ENCODE data around the gene PSMB10.

Gene PSMB10

DNA sequence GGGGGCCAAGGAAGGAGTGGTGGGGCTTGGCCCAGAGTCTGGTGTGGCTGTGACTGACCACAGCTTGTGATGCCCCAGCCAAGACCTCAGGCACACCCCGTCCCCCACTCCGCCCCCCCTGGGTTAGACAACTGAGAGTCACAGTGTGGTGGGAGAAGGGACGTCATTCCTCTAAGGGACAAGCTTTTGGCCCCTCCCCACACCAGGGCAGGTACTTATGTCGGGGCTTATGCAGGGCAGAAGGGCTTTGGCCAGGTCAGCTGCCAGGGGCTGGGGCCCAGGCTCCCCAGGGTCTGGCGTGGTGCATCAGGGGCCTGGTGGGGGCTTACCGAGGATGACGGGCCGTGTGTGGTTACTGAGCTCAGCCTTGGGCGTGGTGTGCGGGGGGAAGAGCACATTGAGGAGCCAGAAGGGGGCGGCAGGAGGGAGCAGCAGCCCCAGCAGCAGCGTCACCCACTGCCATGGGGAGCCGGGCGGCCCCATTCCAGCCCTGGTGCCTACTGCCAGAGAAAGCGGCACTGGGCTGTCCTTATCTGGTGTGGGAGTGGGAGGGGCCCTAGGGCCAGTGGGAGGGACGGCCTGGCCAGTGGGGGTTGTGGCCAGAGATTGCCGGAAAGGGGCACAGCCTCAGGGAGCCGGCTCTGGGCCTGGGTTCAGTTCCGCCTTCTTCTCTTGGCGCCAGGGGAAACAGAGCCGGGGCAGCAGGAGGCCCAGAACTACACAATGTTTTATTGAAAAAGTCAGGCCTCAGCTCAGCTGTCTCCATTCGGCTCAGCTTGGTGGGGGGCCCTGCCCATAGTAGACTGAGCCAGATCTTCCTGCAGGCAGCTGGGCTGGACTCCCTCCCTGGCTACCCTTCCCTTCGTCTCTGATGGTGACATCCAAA is 7.2 kb upstream of the PSMB10 start, which contains the start of gene LCAT:
LCAT (minus strand) TSS at position 502 of the 886 bp plus-strand sequence; CDS start at position 483, 19 bp downstream.
- TF ChIP-seq, protein P1, sequence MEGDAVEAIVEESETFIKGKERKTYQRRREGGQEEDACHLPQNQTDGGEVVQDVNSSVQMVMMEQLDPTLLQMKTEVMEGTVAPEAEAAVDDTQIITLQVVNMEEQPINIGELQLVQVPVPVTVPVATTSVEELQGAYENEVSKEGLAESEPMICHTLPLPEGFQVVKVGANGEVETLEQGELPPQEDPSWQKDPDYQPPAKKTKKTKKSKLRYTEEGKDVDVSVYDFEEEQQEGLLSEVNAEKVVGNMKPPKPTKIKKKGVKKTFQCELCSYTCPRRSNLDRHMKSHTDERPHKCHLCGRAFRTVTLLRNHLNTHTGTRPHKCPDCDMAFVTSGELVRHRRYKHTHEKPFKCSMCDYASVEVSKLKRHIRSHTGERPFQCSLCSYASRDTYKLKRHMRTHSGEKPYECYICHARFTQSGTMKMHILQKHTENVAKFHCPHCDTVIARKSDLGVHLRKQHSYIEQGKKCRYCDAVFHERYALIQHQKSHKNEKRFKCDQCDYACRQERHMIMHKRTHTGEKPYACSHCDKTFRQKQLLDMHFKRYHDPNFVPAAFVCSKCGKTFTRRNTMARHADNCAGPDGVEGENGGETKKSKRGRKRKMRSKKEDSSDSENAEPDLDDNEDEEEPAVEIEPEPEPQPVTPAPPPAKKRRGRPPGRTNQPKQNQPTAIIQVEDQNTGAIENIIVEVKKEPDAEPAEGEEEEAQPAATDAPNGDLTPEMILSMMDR (IDR thresholded peaks at IDR 0.05; ENCODE audit: insufficient read depth, low read length, missing control alignments): no peak
- no peak within 1 kb of the TSS for H3K4me3 ChIP-seq (ENCODE audit: low read depth, low read length)
- DNase-seq (ENCODE audit: low read depth, low spot score): no peak
- ChIA-PET CTCF (interaction anchor here (1.0 to 3.5 kb wide), 7 partner anchors 10 to 127 kb away, joined by 3 to 34 read pairs (median 4); partner anchors contain the start of gene NRN1L), POLR2A (no interaction called here)

DNA sequence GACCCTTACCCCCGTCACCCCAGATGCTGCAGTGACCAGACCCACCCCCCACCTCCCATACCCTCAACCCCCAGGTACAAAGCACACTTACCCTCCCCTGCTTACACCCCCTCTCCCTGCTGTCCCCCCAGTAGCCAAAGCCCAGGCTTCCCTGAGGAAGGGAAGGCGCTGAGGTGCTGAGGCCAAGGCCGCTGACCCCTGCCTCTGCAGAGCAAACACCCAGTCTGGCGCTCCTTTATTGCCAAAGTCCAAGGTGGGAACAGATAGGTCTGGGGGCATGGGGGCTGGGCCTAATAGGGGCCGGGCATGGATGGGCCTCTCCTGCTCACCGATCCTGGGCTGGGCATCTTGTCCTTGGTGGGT is 6.6 kb upstream of the PSMB10 start:
- ChIA-PET POLR2A (interaction anchor here (0.6 kb wide), 1 partner anchor 170 kb away, joined by 3 read pairs; no protein-coding TSS in a partner anchor), CTCF (interaction anchor here (1.3 to 4.3 kb wide), 6 partner anchors 10 to 127 kb away, joined by 3 to 34 read pairs (median 12); partner anchors contain the start of gene NRN1L)
- TF ChIP-seq, protein P1 (IDR thresholded peaks at IDR 0.05; ENCODE audit: insufficient read depth, low read length, missing control alignments): no peak
- DNase-seq (ENCODE audit: low read depth, low spot score): no peak
- no peak overlapping the region for H3K4me3 ChIP-seq (ENCODE audit: low read depth, low read length)

DNA sequence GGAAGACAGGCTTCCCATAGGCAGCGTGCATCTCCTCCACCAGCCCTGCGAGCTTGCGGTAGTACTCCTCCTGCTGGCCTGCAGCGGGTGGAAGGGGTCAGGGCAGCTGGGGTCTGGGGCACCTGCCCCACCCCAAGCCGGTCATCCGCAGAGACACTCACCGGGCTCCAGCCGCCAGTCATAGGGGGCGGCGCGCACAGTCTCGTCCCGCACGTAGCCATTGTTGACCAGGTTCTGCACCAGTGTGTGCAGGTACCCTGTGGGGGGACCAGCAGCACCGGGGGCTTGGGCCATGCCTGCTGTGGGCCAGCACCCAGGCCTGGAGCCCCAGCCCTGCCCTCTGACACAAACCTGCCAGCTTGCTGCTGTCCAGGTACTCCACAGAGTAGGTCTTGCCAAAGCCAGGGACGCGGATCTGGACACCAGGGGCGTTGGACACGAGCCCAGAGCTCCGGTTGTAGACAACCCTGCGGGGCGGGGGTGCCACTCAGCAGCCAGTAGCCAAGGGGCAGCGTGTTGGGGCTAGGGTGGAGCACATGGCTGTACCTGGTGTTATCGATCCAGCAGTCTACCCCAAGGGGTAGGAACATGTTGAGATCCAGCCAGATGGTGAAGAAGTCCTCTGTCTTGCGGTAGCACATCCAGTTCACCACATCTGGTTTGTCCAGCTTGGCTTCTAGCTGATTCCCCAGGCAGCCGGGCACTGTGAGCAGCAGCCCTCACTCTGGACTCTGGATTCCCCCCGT is 6.0 kb upstream of the PSMB10 start:
- POLR2A ChIA-PET: interaction anchor here (0.6 kb wide), 1 partner anchor 171 kb away, joined by 3 read pairs; no protein-coding TSS in a partner anchor
- CTCF ChIA-PET: interaction anchor here (0.7 to 4.3 kb wide), 15 partner anchors 10 to 422 kb away, joined by 3 to 34 read pairs (median 4); partner anchors contain the start of gene NRN1L
- no peak for DNase-seq (ENCODE audit: low read depth, low spot score)

DNA sequence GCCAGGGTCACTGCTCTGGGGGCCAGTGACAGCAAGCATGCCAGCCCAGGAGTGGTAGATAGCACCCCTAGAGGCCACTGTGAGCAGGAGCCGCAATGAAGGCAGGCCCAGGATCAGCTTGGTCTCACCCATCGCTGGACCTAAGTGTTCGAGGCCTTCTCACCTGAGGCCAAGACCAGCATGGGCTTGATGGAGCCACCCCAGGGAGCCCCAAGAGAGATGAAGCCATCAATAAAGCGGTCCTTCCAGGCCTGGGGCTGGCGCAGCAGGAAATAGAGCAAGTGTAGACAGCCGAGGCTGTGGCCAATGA is 5.5 kb upstream of the PSMB10 start:
- CTCF ChIA-PET: interaction anchor here (0.7 to 4.3 kb wide), 17 partner anchors 9 to 422 kb away, joined by 3 to 34 read pairs (median 4); partner anchors contain the start of gene NRN1L

More for the DNA sequence above, 6.0 kb upstream of the PSMB10 start:
- no peak overlapping the region for H3K4me3 ChIP-seq (ENCODE audit: low read depth, low read length)
- TF ChIP-seq, protein P1 (IDR thresholded peaks at IDR 0.05; ENCODE audit: insufficient read depth, low read length, missing control alignments): no peak

DNA sequence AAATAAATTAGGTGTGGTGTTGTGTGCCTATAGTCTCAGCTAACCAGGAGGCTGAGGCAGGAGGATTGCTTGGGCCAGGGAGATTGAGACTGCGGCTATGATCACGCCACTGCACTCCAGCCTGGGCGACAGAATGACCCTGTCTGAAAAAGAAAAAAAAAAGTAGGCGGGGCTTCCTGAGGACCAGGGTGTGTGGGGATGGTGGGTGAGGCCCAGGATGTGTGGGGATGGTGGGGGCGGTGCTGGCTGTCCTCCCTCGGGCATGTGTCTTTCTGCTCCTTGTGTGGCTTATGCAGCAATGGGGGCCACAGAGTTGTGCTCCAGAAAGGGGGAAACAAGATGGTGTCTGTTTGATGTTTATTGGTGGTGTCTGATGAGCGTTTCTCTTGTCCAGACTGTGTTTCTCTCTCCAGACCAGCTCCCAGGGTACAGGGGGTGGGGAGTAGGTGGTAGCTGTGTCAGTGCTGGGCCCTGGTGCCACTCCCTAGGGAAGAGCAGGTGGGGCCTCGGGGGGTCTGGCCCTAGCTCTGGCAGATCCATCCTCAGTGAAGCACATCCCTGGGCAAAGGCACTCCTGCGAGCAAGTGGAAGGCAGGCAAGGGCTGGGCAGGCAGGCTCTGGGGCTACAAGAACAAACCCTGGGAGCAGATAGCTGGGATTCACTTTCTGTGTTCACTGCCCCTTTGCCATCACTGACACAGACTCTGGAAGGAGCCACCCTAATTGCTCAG is 5.0 kb upstream of the PSMB10 start:
- ChIA-PET POLR2A (interaction anchor here (0.8 kb wide), 1 partner anchor 8 kb away, joined by 4 read pairs; no protein-coding TSS in a partner anchor), CTCF (interaction anchor here (0.7 to 4.3 kb wide), 19 partner anchors 8 to 421 kb away, joined by 3 to 34 read pairs (median 4); partner anchors contain the start of gene NRN1L)
- H3K4me3 ChIP-seq (ENCODE audit: low read depth, low read length): no peak overlapping the region
- DNase-seq (ENCODE audit: low read depth, low spot score): no peak
- TF ChIP-seq, protein P1 (IDR thresholded peaks at IDR 0.05; ENCODE audit: insufficient read depth, low read length, missing control alignments): no peak

More for the DNA sequence above, 5.5 kb upstream of the PSMB10 start:
- no peak overlapping the region for H3K4me3 ChIP-seq (ENCODE audit: low read depth, low read length)
- TF ChIP-seq, protein P1 (IDR thresholded peaks at IDR 0.05; ENCODE audit: insufficient read depth, low read length, missing control alignments): peak; percentile 73
- POLR2A ChIA-PET: no interaction called here
- DNase-seq (ENCODE audit: low read depth, low spot score): no peak
